HEK293T (cell line): ENCODE results near the gene PCDHGA7.

Experiments used
- FOXA1 ChIP-seq: fragments of 450-650 bp; IDR thresholded peaks from 2 replicates; pipeline ENCODE4 v1.6.1; 2016; ENCODE audit warnings: mild to moderate bottlenecking
- SP1 ChIP-seq: fragments of 450-650 bp; IDR thresholded peaks from 2 replicates; pipeline ENCODE4 v1.6.1; 2017

- TF ChIP-seq SP1, result no peak
- no peak for TF ChIP-seq FOXA1
Observed at GRCh38 chr5:141420855-141421488, 38.4 kb downstream of the PCDHGA7 start, which contains the start of gene PCDHGA11.
